Pons (tissue), 1 donor: ENCODE data around the gene LPAR1.
"Not testable (repeated sequence)": the region's sequence is repeated elsewhere in the genome, so short reads cannot be mapped to it uniquely, and the experiment has no call there.

Experiments
- DNase-seq: peaks from one replicate; pipeline ENCODE4 v3.0.0-alpha.2; 2016; ENCODE audit warnings: low spot score

LPAR1 gene

DNA sequence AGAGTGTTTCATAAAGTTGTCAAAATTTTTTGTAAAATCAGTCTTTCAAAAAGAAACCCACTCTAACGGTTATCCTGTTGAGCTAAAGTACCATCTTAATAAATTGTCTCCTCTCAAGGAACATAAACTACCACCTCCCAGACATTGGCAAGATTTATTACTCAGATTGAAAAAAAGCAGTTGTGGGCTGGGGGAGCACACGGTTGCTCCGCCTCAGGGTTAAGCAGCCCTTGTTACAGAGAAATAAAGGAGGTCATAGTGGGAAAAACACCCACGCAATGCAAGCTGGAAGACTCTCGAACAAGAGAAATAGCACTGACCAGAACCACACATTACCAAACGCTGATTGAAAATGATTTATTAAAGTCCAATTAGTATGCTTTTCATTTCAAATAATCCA, 165.3 kb downstream of the LPAR1 start:
- no peak for DNase-seq

DNA sequence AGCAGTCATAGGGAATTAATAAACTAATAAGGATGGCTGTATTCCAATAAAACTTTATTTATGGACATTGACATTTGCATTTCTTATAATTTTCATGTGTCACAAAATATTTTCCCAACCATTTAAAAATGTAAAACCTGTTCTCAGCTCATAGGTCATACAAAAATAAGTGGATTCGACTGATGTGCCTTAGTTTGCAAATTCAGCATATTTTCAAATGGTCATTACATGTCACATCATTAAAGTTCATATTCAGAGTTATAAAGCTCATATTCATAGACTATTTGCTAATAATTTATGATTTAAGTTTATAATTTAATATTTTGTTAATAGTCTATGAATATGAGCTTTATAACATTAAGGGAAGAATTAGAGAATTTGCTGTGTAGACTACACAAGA, 166.5 kb downstream of the LPAR1 start:
- DNase-seq, result no peak

DNA sequence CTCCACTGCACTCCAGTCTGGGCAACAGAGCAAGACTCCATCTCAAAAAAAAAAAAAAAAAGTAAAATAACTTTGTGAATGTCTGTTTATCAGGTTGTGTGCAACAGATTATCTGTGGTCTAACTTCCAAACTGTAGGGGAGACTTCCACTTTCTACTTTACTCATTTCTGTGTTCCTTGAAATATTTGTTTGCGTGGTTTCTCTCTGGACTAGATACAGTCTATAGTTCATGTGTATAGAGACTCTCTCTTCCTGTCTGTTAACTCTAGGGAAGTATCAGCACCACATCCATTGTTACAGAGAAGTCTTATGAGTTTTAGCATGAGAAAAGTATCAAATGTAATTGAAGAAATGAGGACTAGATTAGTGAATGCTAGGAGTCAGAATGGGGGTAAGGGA, 168.3 kb downstream of the LPAR1 start:
- peak; percentile 34 for DNase-seq

DNA sequence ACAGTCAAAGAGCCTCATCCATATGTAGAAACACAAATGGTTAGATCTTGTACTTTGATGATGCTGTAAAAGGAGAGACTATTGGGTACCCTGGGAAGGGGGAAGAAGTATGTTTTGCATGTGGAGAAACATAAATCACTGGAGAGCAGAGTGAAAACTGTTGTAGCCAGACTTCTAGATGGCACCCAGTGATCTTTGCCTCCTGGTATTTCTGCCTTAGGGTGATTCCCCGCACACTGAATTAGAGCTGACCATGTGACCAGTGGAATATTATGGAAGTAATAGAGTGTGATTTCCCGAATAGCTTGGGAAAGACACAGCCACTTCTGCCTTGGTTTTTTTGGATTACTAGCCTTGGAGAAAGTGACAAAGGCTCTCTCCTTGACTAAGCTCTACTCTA, 174.3 kb downstream of the LPAR1 start:
- no peak for DNase-seq

DNA sequence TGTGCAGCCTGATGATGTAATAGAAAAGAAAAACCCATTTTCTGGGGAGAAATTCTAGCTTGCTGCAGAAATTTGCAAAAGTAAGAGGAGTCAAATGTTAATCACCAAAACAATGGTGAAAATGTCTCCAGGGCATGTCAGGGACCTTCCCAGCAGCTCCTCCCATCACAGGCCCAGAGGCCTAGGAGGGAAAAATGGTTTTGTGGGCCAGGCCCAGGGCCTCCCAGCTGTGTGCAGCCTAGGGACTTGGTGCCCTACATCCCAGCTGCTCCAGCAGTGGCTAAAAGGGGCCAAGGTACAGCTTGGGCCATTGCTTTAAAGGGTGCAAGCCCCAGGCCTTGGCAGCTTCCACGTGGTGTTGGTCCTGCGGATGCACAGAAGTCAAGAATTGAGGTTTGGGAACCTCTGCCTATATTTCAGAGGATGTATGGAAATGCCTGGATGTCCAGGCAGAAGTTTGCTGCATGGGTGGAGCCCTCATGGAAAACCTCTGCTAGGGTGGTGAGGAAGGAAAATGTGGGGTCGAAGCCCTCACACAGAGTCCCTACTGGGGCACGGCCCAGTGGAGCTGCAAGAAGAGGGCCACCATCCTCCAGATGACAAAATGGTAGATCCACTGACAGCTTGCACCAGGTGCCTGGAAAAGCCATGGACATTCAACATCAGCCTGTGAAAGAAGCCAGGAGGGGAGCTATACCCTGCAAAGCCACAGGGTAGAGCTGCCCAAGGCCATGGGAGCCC, 176.7 kb downstream of the LPAR1 start:
- not testable (repeated sequence) for DNase-seq

DNA sequence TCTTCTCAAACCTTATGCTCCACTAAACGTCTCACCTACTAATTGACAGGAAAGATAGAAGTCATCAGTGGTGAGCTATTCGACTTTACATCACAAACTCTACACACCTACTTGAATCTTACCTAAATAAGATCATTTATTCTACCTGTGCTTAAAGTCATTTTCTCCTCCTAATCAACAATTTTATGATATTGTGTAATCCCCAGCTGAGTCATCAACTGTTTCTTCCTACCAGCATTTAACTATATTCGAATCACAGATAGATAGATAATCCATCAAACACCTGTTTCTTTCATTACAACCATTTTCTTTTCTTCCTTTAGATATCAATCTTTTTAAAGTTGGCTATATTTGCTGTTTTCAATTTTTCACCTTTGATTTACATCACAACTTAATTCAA, 181.5 kb downstream of the LPAR1 start:
- no peak for DNase-seq

DNA sequence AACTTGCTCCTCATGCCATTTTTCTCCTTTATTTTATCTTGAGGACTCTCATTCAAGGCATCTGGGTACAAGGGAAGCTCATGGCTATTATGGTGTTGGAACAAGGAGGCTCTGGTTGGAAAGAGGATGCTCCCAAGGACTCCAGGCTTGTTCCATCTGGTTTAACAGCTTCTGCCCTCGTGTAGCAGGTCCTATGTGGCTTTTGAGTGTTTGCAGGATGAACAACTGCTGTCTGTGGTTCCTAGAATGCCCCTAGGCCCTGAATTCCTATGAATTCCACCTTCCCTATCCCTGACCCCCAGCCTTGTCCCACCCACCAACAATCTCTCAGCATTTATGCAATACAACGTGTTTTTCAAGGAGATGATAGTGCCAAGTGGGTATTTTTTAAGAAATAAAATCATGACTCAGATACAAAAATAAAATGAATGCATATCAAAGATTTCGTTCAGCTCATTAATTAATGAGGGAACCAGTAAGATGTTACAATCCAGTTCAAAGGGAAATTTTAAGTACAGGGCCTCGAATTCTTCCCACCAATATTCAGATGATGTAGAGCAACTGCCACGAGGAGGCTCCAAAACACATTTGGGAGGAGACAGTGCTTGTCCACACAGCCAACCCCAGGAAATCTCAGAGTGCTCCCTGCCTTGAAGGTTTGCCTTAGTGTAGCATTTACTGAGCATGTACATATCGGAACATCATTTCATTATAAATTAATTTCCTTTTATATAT, 187.7 kb downstream of the LPAR1 start:
- no peak for DNase-seq

DNA sequence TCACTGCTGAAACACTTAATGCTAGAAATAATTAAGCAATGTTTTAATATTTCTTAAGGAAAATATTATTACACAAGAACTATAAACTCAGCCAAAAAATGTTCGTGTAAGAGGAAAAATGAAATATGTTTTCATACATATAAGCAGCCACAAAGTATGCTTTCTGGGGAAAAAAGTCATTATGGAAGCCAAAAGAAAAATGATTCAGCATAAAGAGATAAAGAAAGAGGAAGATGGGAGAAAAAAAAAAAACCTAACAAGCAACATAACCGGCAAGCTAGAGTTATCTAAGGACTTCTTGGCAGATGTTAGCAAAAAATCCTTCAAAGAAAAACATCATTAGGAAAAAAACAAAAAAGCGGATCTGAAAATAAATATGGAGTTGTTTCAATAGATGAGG, 190.6 kb downstream of the LPAR1 start:
- no peak for DNase-seq

DNA sequence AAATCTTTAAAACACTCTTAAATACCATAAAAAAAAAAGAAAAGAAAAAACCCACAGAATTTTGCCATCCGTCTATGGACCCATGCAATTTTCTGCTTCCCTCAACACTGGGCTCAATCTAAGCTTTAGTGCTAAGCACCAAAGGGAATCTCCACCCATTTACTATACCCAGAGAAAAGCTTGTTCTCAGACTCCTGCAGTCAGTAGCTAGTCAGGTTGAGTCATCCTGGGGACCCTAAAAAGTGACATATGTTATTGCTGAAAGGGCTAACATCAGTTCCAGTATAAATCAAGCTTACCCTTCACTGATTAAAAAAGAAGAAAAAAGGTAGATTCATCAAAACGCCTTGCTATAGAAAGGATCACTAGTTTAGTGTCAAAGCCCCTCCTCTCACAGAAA, 192.1 kb downstream of the LPAR1 start:
- no peak for DNase-seq

DNA sequence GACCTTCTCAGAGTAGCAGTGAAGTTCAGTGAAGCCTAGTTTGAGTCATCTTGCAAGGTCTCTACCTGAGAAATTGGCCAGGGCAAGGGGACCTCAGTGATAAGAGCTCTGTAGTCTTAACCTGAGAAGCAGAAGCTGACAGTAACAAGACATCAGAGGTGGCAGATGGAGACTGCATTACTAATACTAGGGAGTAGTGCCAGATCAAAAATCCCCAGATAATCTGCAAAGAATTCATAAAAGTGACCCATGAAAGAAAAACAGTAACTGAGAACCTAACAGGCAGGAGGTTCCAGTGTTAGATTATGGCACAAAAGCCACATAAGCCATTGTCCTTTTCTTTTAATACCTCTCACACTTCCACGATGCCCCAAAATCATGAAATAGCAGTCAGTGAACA, 194.1 kb downstream of the LPAR1 start:
- no peak for DNase-seq

DNA sequence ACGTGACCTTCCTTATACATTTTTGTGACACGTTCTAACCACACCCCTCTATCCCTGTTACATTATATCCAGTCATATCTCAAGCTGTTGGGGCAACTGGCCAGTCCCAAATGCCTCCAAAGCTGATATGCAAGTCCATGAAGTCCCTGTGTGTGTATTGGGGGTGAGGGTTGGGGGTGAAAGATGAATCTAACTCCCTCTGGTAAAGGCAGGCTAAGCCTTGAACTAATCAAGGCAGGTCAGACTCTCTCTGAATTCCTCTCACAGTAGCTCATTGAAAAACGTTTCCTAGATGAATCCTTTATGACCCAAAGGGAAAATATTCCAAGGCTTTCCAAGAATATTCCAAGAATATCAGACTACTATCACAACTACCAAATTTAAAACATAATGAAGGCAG, 195.3 kb downstream of the LPAR1 start:
- no peak for DNase-seq

DNA sequence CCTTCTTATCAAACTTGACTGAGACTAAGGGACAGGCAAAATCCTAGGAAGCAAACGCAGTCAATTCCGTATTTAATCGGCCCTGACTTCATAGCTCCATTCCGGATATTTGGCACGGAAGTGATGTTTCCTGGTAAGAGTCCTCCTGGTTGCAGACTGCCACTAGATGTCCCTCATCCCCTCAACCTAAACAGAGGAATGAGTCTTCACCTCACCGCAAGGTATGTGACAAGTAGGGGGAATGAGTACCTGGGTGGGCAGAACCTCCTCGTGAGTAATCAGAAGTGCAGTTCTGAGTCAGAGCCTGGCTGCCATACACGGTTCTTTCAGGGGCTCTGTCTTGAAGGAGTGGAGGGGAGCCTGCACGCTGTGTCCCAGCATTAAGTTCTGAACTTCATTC, 196.1 kb downstream of the LPAR1 start:
- DNase-seq, result no peak

DNA sequence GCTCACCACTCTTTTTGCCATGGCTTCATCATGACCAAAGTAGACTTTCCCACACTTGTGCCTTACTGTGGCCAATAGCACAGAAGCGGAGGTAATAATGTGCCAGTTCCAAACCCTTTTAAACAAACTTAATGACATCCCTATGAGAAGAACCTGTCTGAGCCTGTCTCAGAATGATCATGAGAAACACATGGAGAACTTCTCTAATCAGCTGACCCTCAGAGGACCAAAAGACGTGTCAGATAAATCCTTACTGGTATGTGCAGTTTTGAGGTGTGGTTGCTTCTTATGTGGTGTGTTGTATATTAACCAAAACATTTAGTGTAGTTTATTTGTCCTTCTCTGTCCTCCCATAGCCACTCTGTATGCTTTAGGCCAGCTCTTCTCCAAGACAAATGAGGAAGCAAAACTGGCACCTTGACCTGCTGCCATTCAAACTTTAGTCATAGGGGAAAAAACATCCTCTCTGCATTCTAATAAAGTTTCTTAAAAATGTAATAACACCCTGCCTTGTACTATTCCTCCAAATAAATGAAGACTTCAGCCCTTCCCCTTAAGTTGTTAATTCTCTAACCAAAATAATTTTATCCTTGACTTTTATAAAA, 200.8 kb downstream of the LPAR1 start:
- DNase-seq, result no peak

DNA sequence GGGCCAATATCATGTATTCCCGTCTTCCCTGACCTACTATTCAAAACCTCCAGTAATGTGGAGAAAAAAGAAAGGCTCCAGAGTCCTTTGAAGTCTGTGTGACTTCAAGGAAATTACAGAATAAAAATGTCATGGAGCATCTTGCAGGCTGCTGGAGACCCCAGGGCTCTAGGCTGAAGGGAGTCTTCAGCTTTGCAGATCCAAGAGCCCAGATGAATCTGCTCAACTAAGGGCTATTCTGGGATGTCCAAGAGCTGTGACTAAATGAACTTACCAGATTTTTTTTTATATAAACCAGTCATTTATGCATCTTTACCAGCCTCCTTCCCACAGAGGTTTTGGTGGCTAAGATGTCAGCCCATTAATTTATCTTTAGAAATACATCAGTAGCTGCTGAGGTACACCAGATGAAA, 202.4 kb downstream of the LPAR1 start:
- DNase-seq, result no peak

DNA sequence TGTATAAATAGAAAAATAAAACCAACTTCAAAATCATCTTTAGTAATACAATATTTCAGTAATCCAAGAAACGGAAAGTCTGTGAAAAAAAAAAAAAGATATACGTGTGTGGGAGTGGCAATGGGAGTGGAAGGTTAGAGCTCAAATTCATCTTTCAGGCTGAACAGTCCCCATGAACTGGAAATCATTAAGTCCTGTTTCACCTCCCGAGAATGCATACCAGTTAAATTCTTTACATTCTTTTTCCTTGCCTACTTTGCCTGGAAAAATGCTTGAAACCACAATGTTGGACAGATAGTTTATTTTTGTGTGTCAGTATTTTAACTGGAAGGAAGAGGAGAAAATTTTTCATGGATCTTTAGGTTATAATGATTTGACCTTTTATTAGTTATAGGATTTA, 202.9 kb downstream of the LPAR1 start:
- no peak for DNase-seq

DNA sequence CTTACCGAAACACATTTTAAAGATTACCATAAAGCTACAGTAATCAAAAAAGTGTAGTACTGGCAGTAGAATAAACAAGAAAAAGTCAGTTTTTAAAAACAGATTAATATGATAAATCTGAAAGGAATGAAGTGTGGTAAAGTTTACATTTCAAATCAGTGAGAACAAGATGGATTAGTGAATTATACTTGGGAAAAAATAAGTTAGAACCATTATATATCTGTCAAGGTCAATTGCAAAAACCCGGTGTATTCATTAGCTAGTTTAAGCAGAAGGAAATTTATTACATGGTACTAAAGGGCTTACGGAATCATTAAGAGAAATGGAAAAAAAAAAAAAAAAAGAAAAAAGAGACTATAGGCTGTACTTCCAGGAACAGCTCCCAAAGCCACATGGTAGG, 205.3 kb downstream of the LPAR1 start:
- DNase-seq, result no peak

DNA sequence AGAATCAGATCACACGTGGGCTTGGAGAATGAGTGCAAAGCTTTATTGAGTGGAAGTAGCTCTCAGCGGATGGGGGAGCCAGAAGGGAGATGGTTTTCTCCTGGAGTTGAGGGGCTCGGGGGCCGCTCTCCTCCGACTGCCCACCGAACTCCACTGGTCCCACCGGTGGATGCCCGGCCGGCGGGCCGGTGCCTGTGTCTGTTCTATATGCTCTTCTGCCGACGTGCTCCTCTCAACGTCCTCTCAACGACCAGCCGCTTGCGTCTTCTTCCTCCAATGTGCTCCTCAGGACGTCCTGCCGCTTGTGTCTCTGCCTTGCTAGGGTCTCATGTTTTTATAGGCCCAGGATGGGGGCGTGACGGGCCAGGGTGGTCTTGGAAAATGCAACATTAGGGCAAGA, 207.8 kb downstream of the LPAR1 start:
- no peak for DNase-seq

DNA sequence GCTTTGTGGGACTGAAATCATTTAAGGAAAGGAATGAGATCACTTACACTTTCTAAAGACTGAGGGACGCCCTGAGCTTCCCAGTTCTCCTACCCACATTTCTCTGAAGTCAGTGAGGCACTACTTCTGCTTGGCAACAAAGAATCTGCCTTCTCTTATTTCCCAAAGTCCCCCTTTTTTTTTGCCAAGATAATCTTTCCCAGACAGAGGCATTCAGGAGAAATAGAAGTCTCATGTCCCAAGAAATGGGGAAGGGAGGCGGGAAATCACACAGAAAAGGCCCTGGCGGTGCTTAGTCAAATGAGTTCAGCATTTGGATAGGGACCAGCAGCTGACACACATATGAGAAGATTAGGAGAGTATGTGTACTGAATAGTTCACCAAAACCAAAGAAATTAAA, 210.0 kb downstream of the LPAR1 start:
- DNase-seq, result peak; percentile 46

DNA sequence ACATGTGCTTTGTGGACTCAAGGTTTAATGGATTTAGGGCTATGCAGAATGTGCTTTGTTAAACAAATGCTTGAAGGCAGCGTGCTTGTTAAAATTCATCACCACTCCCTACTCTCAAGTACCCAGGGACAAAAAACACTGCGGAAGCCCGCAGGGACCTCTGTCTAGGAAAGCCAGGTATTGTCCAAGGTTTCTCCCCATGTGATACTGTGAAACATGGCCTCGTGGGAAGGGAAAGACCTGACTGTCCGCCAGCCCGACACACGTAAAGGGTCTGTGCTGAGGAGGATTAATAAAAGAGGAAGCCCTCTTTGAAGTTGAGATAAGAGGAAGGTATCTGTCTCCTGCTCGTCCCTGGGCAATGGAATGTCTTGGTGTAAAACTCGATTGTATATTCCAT, 211.9 kb downstream of the LPAR1 start:
- not testable (repeated sequence) for DNase-seq

DNA sequence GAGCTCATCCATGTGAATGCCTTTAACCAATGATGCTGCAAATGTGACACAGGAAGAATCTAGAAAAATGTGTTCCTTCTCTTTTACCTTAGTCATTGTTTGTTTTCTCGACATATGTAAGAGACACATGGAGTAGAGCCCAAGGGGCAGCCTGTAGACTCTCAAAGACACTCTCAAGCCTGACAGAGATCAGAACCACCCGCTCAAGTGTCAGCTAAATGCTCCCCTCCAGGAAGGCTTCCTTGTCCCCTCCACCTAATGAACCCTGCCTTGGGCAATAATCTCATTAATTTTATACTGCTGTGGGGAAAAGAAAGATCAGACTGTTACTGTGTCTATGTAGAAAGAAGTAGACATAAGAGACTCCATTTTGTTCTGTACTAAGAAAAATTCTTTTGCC, 212.3 kb downstream of the LPAR1 start:
- no peak for DNase-seq

DNA sequence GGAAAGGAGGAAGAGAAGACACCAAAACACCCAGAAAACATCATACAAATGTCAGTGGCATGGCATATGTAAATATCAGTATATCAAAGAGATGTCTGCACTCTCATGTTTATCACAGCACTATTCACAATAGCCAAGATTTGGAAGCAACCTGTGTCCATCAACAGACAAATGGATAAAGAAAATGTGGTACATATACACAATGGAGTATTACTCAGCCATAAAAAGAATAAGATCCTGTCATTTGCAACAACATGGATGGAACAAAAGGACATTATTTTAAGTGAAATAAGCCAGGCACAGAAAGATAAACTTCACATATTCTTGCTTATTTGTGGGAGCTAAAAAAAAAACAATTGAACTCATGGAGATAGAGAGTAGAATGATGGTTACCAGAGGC, 213.1 kb downstream of the LPAR1 start:
- not testable (repeated sequence) for DNase-seq
